ENCODE results near the gene SETBP1. TPM values are rescaled to one million over a fixed set of nuclear protein-coding genes. Genes with fewer than 3 reads are reported as not detected.

Gene SETBP1
- total and polyA plus RNA-seq, 9 of the 15 experiments (the other 6 are each of a cell fraction or from before 2014, with no cell fraction given) = under 0.01 to 0.13 (median 0.04) TPM

- ChIA-PET POLR2A (no interaction called here), CTCF (ENCODE audit: low intra/inter-chr PET ratio) (no interaction called here)
- TF ChIP-seq ZNF507 (tag; conservative IDR thresholded peaks at IDR 0.05) (no peak), BRD4 (IDR thresholded peaks at IDR 0.05) (no peak), TSC22D4 (tag; IDR thresholded peaks at IDR 0.05) (no peak), ZNF318 (IDR thresholded peaks at IDR 0.05; ENCODE audit: borderline replicate concordance in 1 of 2, low read depth in 1 of 2) (no peak), BDP1 (IDR thresholded peaks at IDR 0.05; ENCODE audit: insufficient read depth, insufficient read length) (no peak), ZNF3 (CRISPR knock-in tag; IDR thresholded peaks at IDR 0.05) (no peak), HNRNPL (IDR thresholded peaks at IDR 0.05; ENCODE audit: low read depth, low read length) (no peak), HMG20B (CRISPR knock-in tag; IDR thresholded peaks at IDR 0.05) (no peak)
- TF ChIP-seq, protein P1, sequence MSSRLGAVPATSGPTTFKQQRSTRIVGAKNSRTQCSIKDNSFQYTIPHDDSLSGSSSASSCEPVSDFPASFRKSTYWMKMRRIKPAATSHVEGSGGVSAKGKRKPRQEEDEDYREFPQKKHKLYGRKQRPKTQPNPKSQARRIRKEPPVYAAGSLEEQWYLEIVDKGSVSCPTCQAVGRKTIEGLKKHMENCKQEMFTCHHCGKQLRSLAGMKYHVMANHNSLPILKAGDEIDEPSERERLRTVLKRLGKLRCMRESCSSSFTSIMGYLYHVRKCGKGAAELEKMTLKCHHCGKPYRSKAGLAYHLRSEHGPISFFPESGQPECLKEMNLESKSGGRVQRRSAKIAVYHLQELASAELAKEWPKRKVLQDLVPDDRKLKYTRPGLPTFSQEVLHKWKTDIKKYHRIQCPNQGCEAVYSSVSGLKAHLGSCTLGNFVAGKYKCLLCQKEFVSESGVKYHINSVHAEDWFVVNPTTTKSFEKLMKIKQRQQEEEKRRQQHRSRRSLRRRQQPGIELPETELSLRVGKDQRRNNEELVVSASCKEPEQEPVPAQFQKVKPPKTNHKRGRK (tag; IDR thresholded peaks at IDR 0.05) = no peak
- DNase-seq (ENCODE audit: extremely low read depth in 1 of 4, low spot score in 3 of 4) (no peak), FAIRE-seq (no peak), ATAC-seq (no peak)
- H3K27ac ChIP-seq (ENCODE audit: extremely low read depth, low read depth, low read length) = no peak overlapping the region
- no peaks in the 10 kb centered on the region for H3K36me3 ChIP-seq (ENCODE audit: control insufficient read depth, insufficient read depth, low read length)
- H3K4me2 ChIP-seq (ENCODE audit: insufficient read depth, low read length) = no peak overlapping the region
- no peaks in the 10 kb centered on the region for H3K9me3 ChIP-seq (replicated peaks; ENCODE audit: control insufficient read depth, insufficient read depth, low read depth, low read length)
- intact Hi-C loops (cut with micrococcal nuclease) (no loop called here), in situ Hi-C loops (cut with MboI) (no loop called here)
- no peaks in the 10 kb centered on the region; a peak in 1 of 5 replicates for H3K27me3 ChIP-seq (ENCODE audit: control insufficient read depth in 2 of 2, insufficient read depth in 2 of 2, low read length in 2 of 2)
- no peaks in the 10 kb centered on the region for H3K79me2 ChIP-seq (ENCODE audit: control insufficient read depth, insufficient read depth, low read length)
- H3K4me1 ChIP-seq (replicated peaks in 1 of 2; ENCODE audit: control insufficient read depth in 2 of 2, insufficient read depth in 2 of 2, low read length in 2 of 2) = no peaks in the 10 kb centered on the region
- H3K9me1 ChIP-seq (ENCODE audit: control insufficient read depth, insufficient read depth, low read length) = no peaks in the 10 kb centered on the region
- no peak overlapping the region for H3K4me3 ChIP-seq
- H2AFZ ChIP-seq (ENCODE audit: low read depth, low read length) = no peak overlapping the region
- BruUV-seq (replicated peaks) = no TSS peak
- H4K20me1 ChIP-seq (replicated peaks; ENCODE audit: control insufficient read depth, insufficient read depth, low read length) = no peaks in the 10 kb centered on the region; the same call in 1 of the 2 replicates
- no peak overlapping the region for H3K9ac ChIP-seq (ENCODE audit: insufficient read depth in 1 of 2, low read depth in 2 of 2, low read length in 2 of 2)
Measured at GRCh38 chr18:44811572-44812125, 131.0 kb downstream of the SETBP1 start.
